Measurements from ENCODE around the gene SIN3A. TPM values are rescaled to one million over a fixed set of nuclear protein-coding genes. Genes with fewer than 3 reads are reported as not detected.

Gene SIN3A
- total and polyA plus RNA-seq, 2 of the 4 experiments (the other 2 are of a cell fraction), result 21.2 to 31.5 TPM

- BruUV-seq (replicated peaks), result no TSS peak
- peaks cover 13% of the 10 kb centered on the region; the same call in 1 of the 2 replicates for H4K20me1 ChIP-seq (ENCODE audit: insufficient read depth, low read length)
- dilution Hi-C loops (cut with HindIII; ENCODE audit: low sequenced_read_pairs, unreplicated experiment) (no loop called here), intact Hi-C loops (cut with micrococcal nuclease) (no loop called here), in situ Hi-C loops (cut with MboI; ENCODE audit: low sequenced_read_pairs) (no loop called here)
- peaks cover 4% of the 10 kb centered on the region; the same call in 1 of the 2 replicates for H3K9me1 ChIP-seq (ENCODE audit: insufficient read depth, low read length)
- DNase-seq, result no peak
- H2BK5ac ChIP-seq (ENCODE audit: low read depth, low read length, poor library complexity, severe bottlenecking), result no peak overlapping the region
- H3K9me3 ChIP-seq (ENCODE audit: control insufficient read depth, insufficient read depth, low read length), result no peaks in the 10 kb centered on the region
- H3K14ac ChIP-seq (replicated peaks; ENCODE audit: low read depth, low read length), result no peak overlapping the region
- H2BK120ac ChIP-seq (ENCODE audit: low read depth, low read length), result no peak overlapping the region
- H3K4ac ChIP-seq (ENCODE audit: low read depth, low read length), result no peak overlapping the region
- H3K18ac ChIP-seq (ENCODE audit: low read depth, low read length), result no peak overlapping the region
- H3K23ac ChIP-seq (ENCODE audit: low read depth, low read length), result no peak overlapping the region
- WGBS, 2 experiments (ENCODE audit: extremely low coverage in 2 of 2, insufficient read length in 1 of 2), result 100% methylated on average over 4 of the region's 11 CpGs; no CpG with 5 or more reads in 1 of the 2 experiments
- H3K4me1 ChIP-seq (ENCODE audit: control insufficient read depth, insufficient read depth, low read length), result peaks cover 4% of the 10 kb centered on the region
- CTCF ChIA-PET, result interaction anchor here (0.7 kb wide), 1 partner anchor 95 kb away, joined by 9 read pairs; no protein-coding TSS in a partner anchor
- TF ChIP-seq CEBPB (IDR thresholded peaks at IDR 0.05; ENCODE audit: low read depth, low read length), result no peak
- TF ChIP-seq RCOR1 (IDR thresholded peaks at IDR 0.05; ENCODE audit: insufficient replicate concordance, low read length), result no peak
- TF ChIP-seq POLR2A (IDR thresholded peaks at IDR 0.05; ENCODE audit: low read depth, low read length), result no peak
- TF ChIP-seq, protein P1, sequence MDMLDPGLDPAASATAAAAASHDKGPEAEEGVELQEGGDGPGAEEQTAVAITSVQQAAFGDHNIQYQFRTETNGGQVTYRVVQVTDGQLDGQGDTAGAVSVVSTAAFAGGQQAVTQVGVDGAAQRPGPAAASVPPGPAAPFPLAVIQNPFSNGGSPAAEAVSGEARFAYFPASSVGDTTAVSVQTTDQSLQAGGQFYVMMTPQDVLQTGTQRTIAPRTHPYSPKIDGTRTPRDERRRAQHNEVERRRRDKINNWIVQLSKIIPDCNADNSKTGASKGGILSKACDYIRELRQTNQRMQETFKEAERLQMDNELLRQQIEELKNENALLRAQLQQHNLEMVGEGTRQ (IDR thresholded peaks at IDR 0.05; ENCODE audit: low read depth, low read length), result no peak
- TF ChIP-seq NFE2L2 (IDR thresholded peaks at IDR 0.05; ENCODE audit: low read depth, low read length), result no peak
- no peak for TF ChIP-seq RFX5 (IDR thresholded peaks at IDR 0.05; ENCODE audit: low read depth, low read length)
- TF ChIP-seq ELK1 (IDR thresholded peaks at IDR 0.05; ENCODE audit: borderline replicate concordance, low read depth, low read length), result no peak
- no peak for TF ChIP-seq BHLHE40 (IDR thresholded peaks at IDR 0.05; ENCODE audit: low read depth, low read length)
- TF ChIP-seq MAZ (IDR thresholded peaks at IDR 0.05; ENCODE audit: borderline replicate concordance, low read depth, low read length), result no peak
- TF ChIP-seq MXI1 (IDR thresholded peaks at IDR 0.05; ENCODE audit: borderline replicate concordance, low read depth, low read length), result no peak
- TF ChIP-seq, protein P2, sequence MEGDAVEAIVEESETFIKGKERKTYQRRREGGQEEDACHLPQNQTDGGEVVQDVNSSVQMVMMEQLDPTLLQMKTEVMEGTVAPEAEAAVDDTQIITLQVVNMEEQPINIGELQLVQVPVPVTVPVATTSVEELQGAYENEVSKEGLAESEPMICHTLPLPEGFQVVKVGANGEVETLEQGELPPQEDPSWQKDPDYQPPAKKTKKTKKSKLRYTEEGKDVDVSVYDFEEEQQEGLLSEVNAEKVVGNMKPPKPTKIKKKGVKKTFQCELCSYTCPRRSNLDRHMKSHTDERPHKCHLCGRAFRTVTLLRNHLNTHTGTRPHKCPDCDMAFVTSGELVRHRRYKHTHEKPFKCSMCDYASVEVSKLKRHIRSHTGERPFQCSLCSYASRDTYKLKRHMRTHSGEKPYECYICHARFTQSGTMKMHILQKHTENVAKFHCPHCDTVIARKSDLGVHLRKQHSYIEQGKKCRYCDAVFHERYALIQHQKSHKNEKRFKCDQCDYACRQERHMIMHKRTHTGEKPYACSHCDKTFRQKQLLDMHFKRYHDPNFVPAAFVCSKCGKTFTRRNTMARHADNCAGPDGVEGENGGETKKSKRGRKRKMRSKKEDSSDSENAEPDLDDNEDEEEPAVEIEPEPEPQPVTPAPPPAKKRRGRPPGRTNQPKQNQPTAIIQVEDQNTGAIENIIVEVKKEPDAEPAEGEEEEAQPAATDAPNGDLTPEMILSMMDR (conservative IDR thresholded peaks at IDR 0.05; ENCODE audit: low read depth, low read length), result no peak
- TF ChIP-seq FOS (IDR thresholded peaks at IDR 0.05; ENCODE audit: low read depth, low read length), result no peak
- H3K79me1 ChIP-seq (ENCODE audit: low read depth in 1 of 2, low read length in 2 of 2), result peaks cover 54 to 60% of the 10 kb centered on the region in 2 experiments
- no peak overlapping the region for H4K5ac ChIP-seq (ENCODE audit: low read depth, low read length)
- H4K8ac ChIP-seq (ENCODE audit: low read depth in 2 of 2, low read length in 2 of 2), result no peak overlapping the region
- H3K27ac ChIP-seq (ENCODE audit: insufficient read depth, low read length), result no peak overlapping the region
- H3K27me3 ChIP-seq (ENCODE audit: control insufficient read depth, insufficient read depth, low read length), result no peaks in the 10 kb centered on the region
- no peak overlapping the region for H2BK15ac ChIP-seq (ENCODE audit: low read depth, low read length)
- no peak overlapping the region for H3K9ac ChIP-seq (ENCODE audit: low read depth, low read length)
- no peak overlapping the region for H3K56ac ChIP-seq (ENCODE audit: extremely low read depth, insufficient read depth, low read length)
- peaks cover 31% of the 10 kb centered on the region for H3K36me3 ChIP-seq (ENCODE audit: control insufficient read depth, insufficient read depth, low read length)
- H3K4me2 ChIP-seq (ENCODE audit: low read depth, low read length), result no peak overlapping the region
- H3K4me3 ChIP-seq (ENCODE audit: insufficient read depth, low read depth, low read length), result no peak overlapping the region
- POLR2A ChIA-PET (ENCODE audit: unreplicated experiment), result no interaction called here
- H4K91ac ChIP-seq (ENCODE audit: insufficient read depth, low read depth, low read length), result no peak overlapping the region
- ATAC-seq (ENCODE audit: low read depth), result no peak
- H2AFZ ChIP-seq (replicated peaks; ENCODE audit: low read length, poor library complexity), result no peak overlapping the region
- no peak overlapping the region for H2AK9ac ChIP-seq (replicated peaks; ENCODE audit: low read depth, low read length, poor library complexity)
- H2BK20ac ChIP-seq (ENCODE audit: low read depth, low read length), result no peak overlapping the region
- H2AK5ac ChIP-seq (ENCODE audit: low read depth, low read length), result no peak overlapping the region
Observed at GRCh38 chr15:75371901-75372688, 79.4 kb downstream of the SIN3A start.

Measured in IMR-90 (cell line).